GM19395 (cell line): ENCODE measurements around the gene PLBD2.

Experiments used
- ATAC-seq: cut with Tn5 transposase; IDR thresholded peaks from one replicate; pipeline ENCODE4 v1.9.1; 2021; ENCODE audit warnings: mild to moderate bottlenecking, moderate library complexity; ENCODE audit not compliant: unreplicated experiment

The PLBD2 gene, protein sequence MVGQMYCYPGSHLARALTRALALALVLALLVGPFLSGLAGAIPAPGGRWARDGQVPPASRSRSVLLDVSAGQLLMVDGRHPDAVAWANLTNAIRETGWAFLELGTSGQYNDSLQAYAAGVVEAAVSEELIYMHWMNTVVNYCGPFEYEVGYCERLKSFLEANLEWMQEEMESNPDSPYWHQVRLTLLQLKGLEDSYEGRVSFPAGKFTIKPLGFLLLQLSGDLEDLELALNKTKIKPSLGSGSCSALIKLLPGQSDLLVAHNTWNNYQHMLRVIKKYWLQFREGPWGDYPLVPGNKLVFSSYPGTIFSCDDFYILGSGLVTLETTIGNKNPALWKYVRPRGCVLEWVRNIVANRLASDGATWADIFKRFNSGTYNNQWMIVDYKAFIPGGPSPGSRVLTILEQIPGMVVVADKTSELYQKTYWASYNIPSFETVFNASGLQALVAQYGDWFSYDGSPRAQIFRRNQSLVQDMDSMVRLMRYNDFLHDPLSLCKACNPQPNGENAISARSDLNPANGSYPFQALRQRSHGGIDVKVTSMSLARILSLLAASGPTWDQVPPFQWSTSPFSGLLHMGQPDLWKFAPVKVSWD

DNA sequence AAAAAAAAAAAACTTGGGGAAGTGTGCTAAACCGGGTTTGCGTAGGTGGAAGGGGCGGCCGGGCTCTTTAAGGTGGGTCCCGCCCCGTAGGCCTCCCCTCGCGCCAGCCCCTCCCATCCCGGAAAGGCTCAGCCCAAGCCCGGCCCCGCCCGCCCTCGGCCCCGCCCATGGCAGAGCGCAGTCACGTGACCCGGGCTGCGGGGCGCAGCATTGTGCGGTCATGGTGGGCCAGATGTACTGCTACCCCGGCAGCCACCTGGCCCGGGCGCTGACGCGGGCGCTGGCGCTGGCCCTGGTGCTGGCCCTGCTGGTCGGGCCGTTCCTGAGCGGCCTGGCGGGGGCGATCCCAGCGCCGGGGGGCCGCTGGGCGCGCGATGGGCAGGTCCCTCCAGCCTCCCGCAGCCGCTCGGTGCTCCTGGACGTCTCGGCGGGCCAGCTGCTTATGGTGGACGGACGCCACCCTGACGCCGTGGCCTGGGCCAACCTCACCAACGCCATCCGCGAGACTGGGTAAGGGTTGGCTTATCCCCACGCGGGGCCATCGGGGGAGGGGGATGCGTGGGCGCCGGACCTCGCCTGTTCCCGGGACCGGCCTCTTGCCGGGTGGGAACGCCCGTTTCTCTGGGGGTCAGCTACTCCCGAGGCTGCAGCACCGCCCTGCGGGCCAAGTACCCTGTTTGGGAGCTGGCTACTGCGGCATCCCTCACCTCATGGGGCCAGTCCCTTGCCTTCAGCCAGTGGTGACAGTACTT, at the start of gene PLBD2:
Gene PLBD2, plus strand, starts transcription at position 207 of the 752 bp plus-strand sequence. Its CDS starts 14 bp downstream, at position 221.
- peak; percentile 88 for ATAC-seq

DNA sequence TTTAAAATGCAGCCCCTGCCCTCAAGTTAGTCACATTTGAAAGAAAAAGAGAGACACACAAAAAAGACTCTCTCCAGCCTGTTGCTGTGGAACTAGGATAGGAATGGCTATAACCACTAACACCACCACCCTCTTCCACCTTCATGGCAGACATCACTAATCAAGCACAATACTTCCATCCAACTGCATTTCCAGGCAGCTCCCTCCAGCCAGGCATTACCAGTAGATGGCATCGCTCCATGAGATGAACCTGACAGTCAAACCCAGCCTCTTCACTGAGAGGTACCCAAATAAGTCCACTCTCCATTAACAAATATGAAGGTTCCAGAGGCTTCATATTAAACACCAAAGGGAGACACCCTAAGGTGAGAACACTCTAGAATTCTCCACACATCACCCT, 47.9 kb upstream of the PLBD2 start:
- no peak for ATAC-seq

DNA sequence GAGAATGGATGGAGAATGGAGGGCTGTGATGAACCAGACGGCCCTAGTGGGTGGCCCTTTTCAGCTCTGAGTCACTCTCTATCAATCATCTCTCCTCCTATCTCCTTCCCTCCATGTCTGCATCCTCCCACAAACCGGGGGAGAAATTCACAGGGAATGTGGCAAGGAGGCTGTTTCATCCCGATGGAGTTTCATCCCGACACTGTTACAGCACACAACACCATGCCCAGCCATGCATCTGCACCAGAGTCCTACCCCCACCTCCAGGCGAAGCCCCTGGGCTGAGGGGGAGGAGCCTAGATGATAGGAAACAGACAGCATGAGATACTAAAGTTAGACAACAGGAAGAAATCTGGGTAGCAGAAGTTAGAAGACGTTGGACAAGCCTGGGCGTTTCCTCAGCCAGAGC, 44.3 kb upstream of the PLBD2 start:
- ATAC-seq: no peak

DNA sequence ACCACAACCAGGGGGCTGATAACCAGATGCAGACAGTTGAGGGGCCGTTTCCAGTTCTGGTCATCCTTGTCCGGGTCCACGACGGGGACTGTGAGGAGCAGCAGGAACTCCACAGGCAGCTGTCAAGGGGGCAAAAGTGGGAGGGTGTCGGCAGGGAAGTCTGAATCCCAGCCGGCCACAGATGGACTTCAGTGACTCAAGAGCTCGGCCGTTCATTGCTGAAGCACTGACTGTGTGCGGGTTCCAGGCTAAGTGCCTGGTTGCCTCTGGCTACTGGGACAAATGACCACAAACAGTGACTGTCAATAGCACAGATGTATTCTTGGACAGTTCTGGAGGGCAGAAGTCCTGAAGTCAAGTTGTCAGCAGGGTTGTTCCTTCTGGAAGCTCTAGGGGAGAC, 43.0 kb upstream of the PLBD2 start:
- ATAC-seq: no peak

DNA sequence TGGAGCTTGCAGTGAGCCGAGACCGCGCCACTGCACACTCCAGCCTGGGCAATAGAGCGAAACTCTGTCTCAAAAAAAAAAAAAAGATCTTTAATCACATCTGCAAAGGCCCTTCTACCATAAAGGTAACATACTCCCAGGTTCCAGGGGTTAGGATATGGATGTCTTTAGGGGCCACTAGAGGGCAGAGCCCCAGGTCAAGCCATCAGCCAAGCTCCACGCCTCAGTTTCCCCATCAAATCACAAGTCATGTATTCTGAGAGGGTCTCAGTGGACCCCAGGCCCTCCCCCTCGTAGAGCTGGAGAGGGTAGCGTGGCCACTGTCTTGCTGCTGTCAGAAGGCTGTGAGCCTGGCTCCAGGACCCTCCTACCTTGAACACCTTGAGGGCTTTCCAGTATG, 42.2 kb upstream of the PLBD2 start:
- ATAC-seq: no peak

DNA sequence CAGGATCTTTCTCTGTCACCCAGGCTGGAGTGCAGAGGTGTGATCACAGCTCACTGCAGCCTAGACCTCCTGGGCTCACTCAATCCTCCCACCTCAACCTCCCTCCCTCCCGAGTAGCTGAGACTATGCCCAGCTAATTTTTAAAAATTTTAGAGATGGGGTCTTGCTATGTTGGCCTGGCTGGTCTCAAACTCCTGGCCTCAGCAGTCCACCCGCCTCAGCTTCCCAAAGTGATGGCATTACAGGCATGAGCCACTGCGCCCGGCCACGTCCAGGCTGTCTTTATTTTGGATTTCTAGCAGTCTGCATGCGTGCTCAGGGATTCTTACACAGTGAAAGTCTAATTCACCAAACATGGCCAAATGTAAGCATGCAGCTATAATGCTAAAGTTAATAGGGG, 41.3 kb upstream of the PLBD2 start:
- no peak for ATAC-seq

DNA sequence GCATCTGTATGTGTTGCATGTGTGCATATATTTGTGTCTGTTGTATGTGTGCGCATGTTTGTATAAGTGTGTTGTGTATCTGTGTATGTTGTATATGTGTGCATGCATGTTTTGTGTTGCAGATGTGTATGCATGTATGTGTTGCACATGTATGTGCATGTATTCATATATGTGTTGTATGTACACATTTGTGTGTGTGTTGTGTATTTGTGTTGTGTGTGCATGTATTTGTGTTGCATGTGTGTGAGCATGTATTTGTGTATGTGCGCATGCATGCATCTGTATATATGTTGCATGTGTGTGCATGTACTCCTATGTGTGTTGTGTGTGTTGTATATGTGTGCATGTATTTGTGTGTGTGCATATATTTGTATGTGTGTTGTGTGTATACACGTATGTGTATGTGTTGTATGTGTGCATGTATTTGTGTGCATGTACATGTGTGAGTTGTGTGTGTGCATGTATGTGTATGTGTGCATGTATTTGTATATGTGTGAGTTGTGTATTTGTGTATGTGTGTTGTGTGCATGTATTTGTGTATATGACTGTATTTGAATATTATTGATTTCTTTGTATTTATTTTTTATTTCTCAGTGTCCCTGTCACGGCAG, 40.2 kb upstream of the PLBD2 start:
- ATAC-seq: no peak

DNA sequence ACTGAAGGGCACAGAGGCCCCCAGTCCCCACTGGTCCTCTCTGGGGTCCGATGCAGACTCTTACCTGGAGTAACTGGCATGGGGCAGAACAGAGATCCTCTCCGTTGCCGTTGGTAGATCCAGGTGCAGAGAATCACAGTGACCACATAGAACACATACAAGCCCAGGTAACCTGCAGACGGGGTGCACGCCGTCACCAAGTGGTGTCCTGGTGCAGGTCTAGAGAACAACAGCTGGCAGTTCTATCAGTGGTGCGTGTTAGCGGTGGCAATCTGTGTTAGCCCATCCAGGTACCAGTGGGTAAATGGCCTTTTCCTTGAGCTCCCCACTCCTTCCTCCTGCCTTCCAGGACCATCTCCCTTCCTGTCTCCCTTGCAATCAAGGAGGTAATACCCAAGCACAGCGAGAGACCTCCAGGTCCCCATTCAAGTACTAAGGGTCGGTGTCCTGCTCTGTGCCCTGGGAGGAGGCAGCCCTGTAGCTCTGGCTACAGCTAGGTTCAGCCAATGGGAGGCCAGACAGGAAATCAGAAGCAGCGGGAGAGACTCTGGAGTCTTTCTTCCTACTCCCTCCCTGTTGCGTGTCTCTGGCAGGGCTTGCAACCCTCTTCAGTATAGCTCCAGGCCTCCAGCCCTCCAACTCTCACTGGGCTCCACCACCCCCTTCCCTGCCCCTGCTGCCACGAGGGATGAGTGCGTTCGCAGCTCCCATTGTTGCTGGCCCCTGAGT, 39.3 kb upstream of the PLBD2 start:
- no peak for ATAC-seq

DNA sequence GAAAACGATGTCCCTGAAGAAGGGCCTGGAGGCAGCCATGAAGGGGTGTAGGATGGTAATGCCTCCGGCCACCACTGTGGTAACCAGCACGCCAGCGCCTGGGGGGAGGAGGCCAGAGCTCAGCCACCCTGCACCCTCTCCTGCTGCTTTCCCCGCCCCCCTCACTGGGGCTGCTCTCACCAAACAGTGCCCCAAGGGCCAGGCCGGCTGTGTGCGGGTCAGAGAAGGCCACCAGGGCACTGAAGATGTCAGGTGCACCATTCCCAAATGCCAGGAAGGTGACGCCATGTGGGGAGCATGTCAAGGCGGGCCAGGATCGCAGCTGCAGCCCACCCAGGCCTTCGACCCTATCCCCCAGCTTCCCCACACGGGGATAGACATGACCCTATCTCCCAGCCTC, 38.0 kb upstream of the PLBD2 start:
- ATAC-seq: no peak

DNA sequence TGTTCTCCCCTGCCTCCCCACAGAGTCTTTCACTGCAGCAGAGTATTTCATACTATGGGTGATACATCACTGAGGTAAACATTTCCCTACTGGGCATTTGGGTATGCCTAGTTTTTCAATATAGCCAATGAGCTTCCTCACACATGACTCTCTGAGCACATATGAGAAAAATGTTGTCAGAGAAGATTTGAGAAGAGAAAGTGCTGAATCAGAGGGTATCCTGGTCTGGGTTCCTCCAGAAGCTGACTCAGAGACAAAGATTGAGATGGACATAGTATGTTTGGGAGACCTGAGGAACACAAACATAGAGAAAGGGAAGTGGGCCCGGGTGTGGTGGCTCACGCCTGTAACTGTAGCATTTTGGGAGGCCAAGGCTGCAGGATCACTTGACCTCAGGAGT, 36.0 kb upstream of the PLBD2 start:
- ATAC-seq: no peak

DNA sequence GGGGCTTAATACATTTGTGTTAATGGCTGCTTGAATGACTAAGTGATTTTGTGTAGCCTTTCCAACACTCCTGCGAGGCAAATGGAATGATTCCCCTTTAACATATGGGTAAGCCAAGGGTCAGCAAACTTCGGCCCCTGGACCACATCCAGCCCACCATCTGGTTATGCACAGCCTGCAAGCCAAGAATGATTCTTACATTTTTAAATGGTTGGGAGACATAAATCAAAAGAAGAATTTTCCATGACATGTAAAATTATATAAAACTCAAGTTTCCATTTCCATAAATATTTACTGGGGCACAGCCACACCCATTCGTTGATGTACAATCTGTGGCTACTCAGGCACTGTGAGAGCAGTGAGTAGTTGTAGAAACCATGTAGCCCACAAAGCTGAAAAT, 32.5 kb upstream of the PLBD2 start:
- no peak for ATAC-seq

DNA sequence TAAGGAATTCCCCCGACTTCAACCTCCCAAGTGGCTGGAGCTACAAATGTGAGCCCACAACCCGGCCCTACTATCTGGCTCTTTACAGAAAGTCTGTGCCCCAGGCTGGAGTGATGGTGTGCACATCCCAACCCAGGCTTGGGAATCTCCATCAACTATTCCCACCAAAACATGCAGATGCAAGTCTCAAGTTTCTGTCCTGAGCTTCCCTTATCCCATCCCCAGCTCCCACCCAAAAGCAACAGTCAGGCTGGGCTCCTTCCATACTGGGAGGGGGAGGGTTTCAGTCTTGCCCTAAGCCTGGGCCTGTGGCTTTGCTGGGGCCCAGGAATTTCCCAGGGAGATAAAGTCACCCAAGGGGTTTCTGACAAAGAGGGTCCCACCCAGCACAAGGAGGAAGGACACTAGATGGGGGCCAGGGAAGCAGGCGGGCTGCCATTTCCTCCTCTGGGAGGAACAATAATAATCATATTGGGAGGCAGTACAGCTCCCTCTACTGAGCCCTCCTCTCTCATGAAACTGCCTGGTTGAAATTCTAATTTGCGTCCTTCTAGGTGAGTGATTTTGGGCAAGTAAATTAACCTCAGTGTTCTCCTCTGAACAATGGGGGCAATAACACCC, 31.5 kb upstream of the PLBD2 start:
- no peak for ATAC-seq

DNA sequence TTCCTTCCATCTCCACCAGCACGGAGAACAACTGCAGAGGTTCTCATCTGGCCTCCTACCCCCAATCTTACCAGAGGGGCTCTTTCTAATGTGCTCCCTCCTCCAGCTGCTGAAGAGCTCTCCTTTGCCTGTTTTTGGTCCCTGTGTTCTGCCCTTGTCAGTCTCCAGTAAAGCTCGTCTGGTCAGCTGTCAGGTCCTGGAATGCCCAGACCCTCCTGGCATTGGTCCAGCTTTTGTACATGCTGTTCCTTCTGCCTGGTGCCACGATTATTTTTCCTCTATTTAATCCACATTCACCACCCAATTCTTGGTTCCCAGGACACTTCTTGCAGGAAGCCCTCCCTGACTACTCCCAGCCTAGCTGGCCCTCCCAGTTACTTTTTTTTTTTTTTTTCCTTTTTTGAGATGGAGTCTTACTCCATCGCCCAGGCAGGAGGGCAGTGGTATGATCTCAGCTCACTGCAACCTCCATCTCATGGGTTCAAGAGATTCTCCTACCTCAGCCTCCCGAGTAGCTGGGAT, 30.0 kb upstream of the PLBD2 start:
- ATAC-seq: no peak

DNA sequence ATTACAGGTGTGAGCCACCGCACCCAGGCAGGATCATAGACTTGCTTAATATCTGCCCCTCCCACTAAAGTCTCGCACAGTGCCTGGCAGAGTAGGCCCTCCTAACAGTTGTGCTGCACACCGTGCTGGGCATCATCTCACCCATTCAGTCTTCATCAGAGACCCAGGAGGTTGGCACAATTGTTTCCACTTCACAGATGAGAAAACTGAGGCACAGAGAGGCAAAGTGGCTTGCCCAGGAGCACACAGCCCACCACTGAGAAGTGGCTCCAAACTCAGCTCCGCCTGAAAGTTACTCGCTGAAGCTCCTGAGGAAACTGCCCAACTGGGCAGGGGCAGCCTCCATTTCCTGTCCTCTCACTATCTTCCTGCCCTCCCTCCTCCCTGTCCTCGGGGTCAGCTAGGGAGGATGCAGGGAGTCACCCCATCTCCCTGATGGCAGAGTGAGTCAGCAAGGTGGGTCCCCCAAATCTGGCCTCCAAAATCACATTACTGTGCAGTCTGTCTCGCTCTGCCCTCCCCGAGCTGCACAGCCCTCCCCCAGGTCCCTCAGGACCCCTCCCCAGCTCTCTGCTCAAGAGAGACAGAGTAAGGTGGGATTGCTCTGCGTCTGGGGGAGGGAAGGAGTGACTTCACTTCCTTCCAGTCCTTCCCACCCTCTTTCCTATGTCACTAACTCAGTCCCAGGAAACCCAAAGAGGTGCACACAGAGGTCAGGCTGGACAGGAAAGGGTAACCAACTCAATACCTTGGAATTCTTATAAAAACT, 29.2 kb upstream of the PLBD2 start:
- ATAC-seq: no peak

DNA sequence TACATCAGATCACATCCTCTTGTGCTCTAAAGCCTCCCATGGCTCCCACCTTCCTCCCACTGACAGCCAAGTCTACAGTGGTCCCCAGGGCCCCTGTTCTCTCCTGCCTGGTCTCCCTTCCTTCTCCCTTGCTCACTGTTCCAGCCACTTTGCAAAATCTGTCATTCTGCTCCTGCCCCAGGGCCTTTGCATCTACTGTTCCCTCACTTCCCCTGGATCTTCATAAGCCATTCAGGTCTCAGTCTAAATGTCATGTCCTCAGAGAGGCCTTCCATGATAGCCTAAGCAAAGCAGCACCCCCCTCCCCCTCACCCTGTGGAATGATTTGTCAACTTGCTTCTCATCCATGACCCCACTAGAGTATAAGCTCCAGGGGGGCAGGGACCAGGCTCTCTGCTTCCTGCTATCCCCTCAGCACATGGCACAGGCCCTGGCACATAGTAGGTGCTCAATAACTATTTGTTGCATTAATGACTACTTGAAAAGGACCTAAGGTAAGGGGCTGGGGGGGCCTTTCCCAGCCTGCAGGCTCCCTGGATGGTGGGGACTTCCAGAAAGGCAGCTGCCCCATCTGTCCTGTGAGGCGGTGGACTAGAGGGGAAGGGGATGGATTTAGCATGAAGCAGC, 28.5 kb upstream of the PLBD2 start:
- no peak for ATAC-seq

DNA sequence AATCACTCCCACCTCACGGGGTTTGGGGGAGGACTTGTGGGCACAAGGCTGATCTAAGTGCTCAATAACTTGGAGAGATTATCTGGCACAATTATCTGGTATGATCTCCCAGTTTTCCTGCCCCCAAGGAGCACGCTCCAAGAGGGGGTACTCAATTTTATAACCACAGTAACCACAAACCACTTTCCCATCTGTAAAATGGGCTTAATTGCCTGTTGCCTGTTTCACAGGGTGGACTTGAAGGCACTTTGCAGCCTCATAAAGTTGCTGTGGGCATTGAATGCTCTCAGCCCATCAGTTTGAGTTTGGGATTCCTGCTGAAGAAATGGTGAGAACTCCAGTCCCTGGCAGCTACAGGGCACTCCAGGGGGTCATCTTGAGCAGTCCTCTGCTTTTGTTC, 27.9 kb upstream of the PLBD2 start:
- ATAC-seq: no peak

DNA sequence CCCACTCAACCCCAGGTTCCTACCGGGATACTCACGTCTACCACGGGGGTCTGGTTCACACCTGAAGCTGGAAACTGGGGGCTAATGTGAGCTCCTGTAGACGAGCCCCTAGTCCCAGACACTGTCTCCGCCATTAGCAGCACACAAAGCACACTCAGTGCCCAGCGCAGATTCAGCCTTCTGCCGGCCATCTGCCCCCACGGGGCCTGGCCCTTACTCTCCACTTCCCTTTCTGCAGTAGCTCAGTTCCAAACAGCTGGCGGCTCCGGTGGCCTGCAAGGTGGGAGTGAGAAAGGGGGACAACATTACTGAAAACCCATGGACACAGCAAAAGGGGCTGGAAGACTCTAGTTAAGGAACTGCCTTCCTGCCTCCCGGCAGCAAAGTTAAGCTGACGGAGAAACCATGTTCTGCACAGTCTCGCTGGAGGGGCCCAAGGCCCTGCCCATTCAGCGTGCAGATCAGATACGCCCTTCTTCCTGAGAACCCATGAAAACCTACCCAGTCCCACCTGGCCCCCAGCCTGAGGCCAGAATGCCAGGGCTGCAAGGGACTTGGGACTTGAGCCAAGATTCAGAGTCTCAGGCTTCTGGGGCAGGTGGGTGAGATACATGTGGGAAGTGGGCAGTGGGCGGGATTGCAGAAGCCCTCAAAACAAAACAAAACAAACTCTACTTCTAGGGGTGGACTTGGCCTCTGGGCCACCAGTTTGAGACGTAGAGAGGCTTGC, 25.5 kb upstream of the PLBD2 start:
- no peak for ATAC-seq

DNA sequence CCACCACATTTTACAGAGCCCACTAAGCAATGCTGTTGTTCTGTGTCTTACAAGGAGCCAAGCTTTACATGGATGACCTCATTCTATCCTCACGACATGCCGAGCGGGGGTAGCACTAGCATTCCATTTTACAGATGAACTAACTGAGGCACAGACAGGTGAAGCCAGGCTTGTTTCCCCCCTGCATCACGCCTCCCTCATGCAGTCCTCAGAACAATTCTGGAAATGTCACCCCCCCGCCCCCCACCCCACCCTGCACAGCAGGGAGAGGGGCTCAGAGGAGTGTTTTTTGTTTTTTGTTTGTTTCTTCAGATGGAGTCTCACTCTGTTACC, 25.0 kb upstream of the PLBD2 start:
- ATAC-seq: no peak
